Activated gamma-delta T cell treated with Interleukin-2 at 50 U/mL for 16 hours (primary cell): ENCODE measurements around the gene CENPO.
"Not testable (repeated sequence)": the region's sequence is repeated elsewhere in the genome, so short reads cannot be mapped to it uniquely, and the experiment has no call there.

Source experiments
- DNase-seq: peaks from one replicate; pipeline ENCODE4 v3.0.0-alpha.2; 2020

Gene CENPO

GRCh38 chr2:24824966-24825882 is 32.0 kb downstream of the CENPO start:
- DNase-seq: peak; percentile 19

- DNase-seq: no peak
Observed at GRCh38 chr2:24825883-24826772, 32.9 kb downstream of the CENPO start.

GRCh38 chr2:24826773-24827145 is 33.5 kb downstream of the CENPO start:
- no peak for DNase-seq

GRCh38 chr2:24827321-24828237 is 34.4 kb downstream of the CENPO start:
- peak; percentile 65 for DNase-seq

- no peak for DNase-seq
Observed at GRCh38 chr2:24828238-24828996, 35.2 kb downstream of the CENPO start.

- no peak for DNase-seq
Observed at GRCh38 chr2:24830351-24830750, 37.1 kb downstream of the CENPO start.

GRCh38 chr2:24830786-24831185 is 37.6 kb downstream of the CENPO start:
- no peak for DNase-seq

GRCh38 chr2:24831221-24832072 is 38.2 kb downstream of the CENPO start:
- DNase-seq: no peak

- no peak for DNase-seq
Observed at GRCh38 chr2:24832073-24832461, 38.8 kb downstream of the CENPO start.

GRCh38 chr2:24832521-24832920 is 39.3 kb downstream of the CENPO start:
- DNase-seq: no peak

- no peak for DNase-seq
Observed at GRCh38 chr2:24832931-24833701, 39.9 kb downstream of the CENPO start.

- DNase-seq: no peak
Observed at GRCh38 chr2:24833821-24834732, 40.9 kb downstream of the CENPO start.

GRCh38 chr2:24834733-24835395 is 41.6 kb downstream of the CENPO start:
- no peak for DNase-seq

- not testable (repeated sequence) for DNase-seq
Observed at GRCh38 chr2:24835411-24835810, 42.2 kb downstream of the CENPO start.

- DNase-seq: no peak
Observed at GRCh38 chr2:24836206-24836605, 43.0 kb downstream of the CENPO start.

GRCh38 chr2:24836706-24837105 is 43.5 kb downstream of the CENPO start:
- no peak for DNase-seq

- no peak for DNase-seq
Observed at GRCh38 chr2:24837996-24838513, 44.8 kb downstream of the CENPO start.

GRCh38 chr2:24838541-24838940 is 45.3 kb downstream of the CENPO start:
- DNase-seq: no peak
